Panc1 (cell line): Measurements from ENCODE around the gene NR1H2. TPM values are rescaled to one million over a fixed set of nuclear protein-coding genes. Genes with fewer than 3 reads are reported as not detected.

ENCODE experiments used
- ATAC-seq: fragments of 200-7000 bp; cut with Tn5 transposase; 2 replicates; pipeline ENCODE4 v1.9.1; 2020; ENCODE audit warnings: mild to moderate bottlenecking, moderate library complexity
- BruUV-seq: library from RNA; stranded (reverse); fragments of 400-500 nt; replicated peaks from 2 replicates; lab custom pipeline; 2021; lab: Mats Ljungman, UMichigan
- CTCF ChIA-PET: fragments of 300-600 bp; sonication (Branson Sonifier 250); formaldehyde crosslinking; loops from one replicate; lab custom pipeline; 2022; ENCODE audit warnings: antibody characterized with exemption; lab: Charles Lee
- POLR2A ChIA-PET: fragments of 300-600 bp; sonication (Branson Sonifier 250); formaldehyde crosslinking; loops from one replicate; lab custom pipeline; 2022; ENCODE audit warnings: antibody characterized with exemption; lab: Charles Lee
- DNase-seq: peaks from one replicate; pipeline ENCODE4 v3.0.0-alpha.2; 2010; ENCODE audit warnings: low read depth, low spot score
- H3K27ac ChIP-seq: 2 replicates; pipeline ENCODE4 v1.5.1; 2011; ENCODE audit warnings: mild to moderate bottlenecking, low read length, inconsistent platforms
- H3K27me3 ChIP-seq: fragments of 200-500 bp; sonication (Bioruptor generic); 2 replicates; pipeline ENCODE4 v1.6.0; 2014; ENCODE audit warnings: low read length, inconsistent platforms; ENCODE audit not compliant: control insufficient read depth, insufficient read depth
- H3K36me3 ChIP-seq: fragments of 200-500 bp; sonication (Bioruptor generic); 2 replicates; pipeline ENCODE4 v1.5.1; 2014; ENCODE audit warnings: inconsistent platforms, mild to moderate bottlenecking, low read length, moderate library complexity; ENCODE audit not compliant: control insufficient read depth, insufficient read depth
- H3K4me1 ChIP-seq: 2 replicates; pipeline ENCODE4 v1.5.1; 2011; ENCODE audit warnings: inconsistent platforms, mild to moderate bottlenecking, low read length, moderate library complexity; ENCODE audit not compliant: control insufficient read depth, insufficient read depth
- H3K4me3 ChIP-seq, 2 experiments: 2 replicates each; pipeline ENCODE4 v1.5.1; 2011 to 2012; ENCODE audit warnings: low read depth in 2 of 2, low read length in 2 of 2, mild to moderate bottlenecking in 2 of 2, inconsistent platforms in 1 of 2, moderate library complexity in 1 of 2
- H3K9me3 ChIP-seq: fragments of 200-500 bp; sonication (Bioruptor generic); 2 replicates; pipeline ENCODE4 v1.5.1; 2014; ENCODE audit warnings: low read depth, mild to moderate bottlenecking, inconsistent platforms, low read length, moderate library complexity; ENCODE audit not compliant: control insufficient read depth, insufficient read depth
- CTCF ChIP-seq: fragments of 450-650 bp; IDR thresholded peaks from 2 replicates; pipeline ENCODE4 v1.5.1; 2017; ENCODE audit warnings: mild to moderate bottlenecking
- POLR2AphosphoS5 ChIP-seq: IDR thresholded peaks from 2 replicates; pipeline ENCODE4 v1.6.1; 2012; ENCODE audit warnings: mild to moderate bottlenecking, low read depth, low read length, moderate library complexity
- REST ChIP-seq, 2 experiments: IDR thresholded peaks; 2 replicates each; pipeline ENCODE4 v1.6.1; 2011 to 2012; ENCODE audit warnings: low read depth in 2 of 2, control low read depth in 1 of 2, low read length in 1 of 2, mild to moderate bottlenecking in 1 of 2, moderate library complexity in 1 of 2; ENCODE audit not compliant: insufficient read depth in 1 of 2
- SIN3A ChIP-seq: IDR thresholded peaks from 2 replicates; pipeline ENCODE4 v1.6.1; 2012; ENCODE audit warnings: low read depth, mild to moderate bottlenecking, low read length, moderate library complexity, borderline replicate concordance; ENCODE audit not compliant: insufficient read depth
- TCF7L2 ChIP-seq: IDR thresholded peaks from 2 replicates; pipeline ENCODE4 v1.6.1; 2011; ENCODE audit warnings: mild to moderate bottlenecking, low read depth, low read length, inconsistent platforms
- in situ Hi-C: cut with HindIII; loops from 2 replicates; pipeline ENCODE4 v1.10.0; 2016; ENCODE audit warnings: low sequenced_read_pairs, low pct_unique_long_range_greater_than_20kb
- intact Hi-C: fragments of 100-400 bp; cut with micrococcal nuclease; formaldehyde crosslinking; loops from one replicate; pipeline ENCODE4 v1.10.0; 2022; ENCODE audit not compliant: unreplicated experiment
- total RNA-seq: library from RNA; stranded (reverse); gene quantifications from one replicate; pipeline ENCODE4 v1.2.1, GENCODE V29; 2021; ENCODE audit not compliant: unreplicated experiment

The NR1H2 gene
- total RNA-seq, 1 experiment from 2014 or later: 55.8 TPM

GRCh38 chr19:50327461-50328223, 48.6 kb upstream of the NR1H2 start:
- Histone ChIP-seq H3K4me3 (no peak overlapping the region), H3K4me1 (peaks cover 11% of the 10 kb centered on the region), H3K27me3 (no peaks in the 10 kb centered on the region), H3K9me3 (no peaks in the 10 kb centered on the region), H3K27ac (no peak overlapping the region), H3K36me3 (no peaks in the 10 kb centered on the region)
- BruUV-seq: no TSS peak
- CTCF ChIA-PET: interaction anchor here (0.8 to 1.5 kb wide), 2 partner anchors 12 to 75 kb away, joined by 3 to 8 read pairs; no protein-coding TSS in a partner anchor
- DNase-seq: no peak
- no peak for TF ChIP-seq POLR2AphosphoS5
- no peak for TF ChIP-seq TCF7L2
- no peak for TF ChIP-seq SIN3A
- no peak for TF ChIP-seq CTCF
- no peak for TF ChIP-seq REST (IDR thresholded peaks at IDR 0.05; ENCODE audit: insufficient read depth in 1 of 2, low read depth in 2 of 2, low read length in 1 of 2)
- ATAC-seq: no peak
- POLR2A ChIA-PET: no interaction called here
- intact Hi-C loops: no loop called here
- in situ Hi-C loops: no loop called here

- no peaks in the 10 kb centered on the region for H3K36me3 ChIP-seq
- BruUV-seq: no TSS peak
- no peak overlapping the region for H3K27ac ChIP-seq
- TF ChIP-seq SIN3A: no peak
- peak; percentile 87 for TF ChIP-seq CTCF
- no peaks in the 10 kb centered on the region for H3K27me3 ChIP-seq
- ATAC-seq (no peak), DNase-seq (no peak)
- peaks cover 12% of the 10 kb centered on the region for H3K4me1 ChIP-seq
- no peaks in the 10 kb centered on the region for H3K9me3 ChIP-seq
- in situ Hi-C loops (no loop called here), intact Hi-C loops (no loop called here)
- ChIA-PET CTCF (interaction anchor here (0.6 to 1.5 kb wide), 3 partner anchors 12 to 1350 kb away, joined by 3 to 10 read pairs (median 8); no protein-coding TSS in a partner anchor), POLR2A (interaction anchor here (0.6 to 1.2 kb wide), 3 partner anchors 10 to 365 kb away, joined by 5 to 10 read pairs (median 7); no protein-coding TSS in a partner anchor)
- H3K4me3 ChIP-seq: peak overlapping the region; percentile 41 to 42; a peak in 3 of 4 replicates
Measured at GRCh38 chr19:50328224-50328872, 47.9 kb upstream of the NR1H2 start.
